ENCODE results near the gene TMPRSS2.

DNA sequence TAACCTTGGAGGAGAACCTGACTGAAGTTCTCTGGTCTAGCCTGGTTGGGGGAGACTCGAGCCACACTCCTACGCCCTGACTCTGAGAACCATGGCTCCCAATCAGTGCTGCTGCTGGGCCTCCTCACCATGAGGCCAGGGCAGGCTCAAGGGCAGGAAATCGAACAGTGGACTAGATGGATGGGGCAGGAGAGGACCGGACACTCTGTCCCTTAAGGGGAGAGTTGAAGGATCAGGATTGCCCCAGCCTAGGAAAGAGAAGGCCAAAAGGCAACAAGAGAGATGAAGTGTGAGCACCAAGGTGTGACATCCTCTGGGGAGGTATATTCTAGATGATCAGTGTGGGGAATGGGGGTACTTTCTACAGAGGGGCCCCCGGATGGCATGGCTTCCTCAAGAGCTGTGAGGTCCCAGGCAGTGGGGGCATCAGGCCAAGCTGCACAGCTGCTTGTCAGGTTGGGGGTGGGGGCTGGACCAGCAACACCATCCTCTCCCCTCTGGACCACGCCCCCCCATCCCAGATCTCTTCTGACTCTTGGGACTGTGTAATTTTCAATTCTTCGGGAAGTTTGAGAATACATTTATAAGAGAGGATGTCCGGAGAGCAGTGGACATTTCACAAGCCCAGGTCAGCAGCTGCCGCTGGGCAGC is 47.9 kb downstream of the TMPRSS2 start:
- TF ChIP-seq ZNF565 (CRISPR knock-in tag; conservative IDR thresholded peaks at IDR 0.05; ENCODE audit: low read depth) (no peak), ZC3H10 (CRISPR knock-in tag; IDR thresholded peaks at IDR 0.05) (no peak), ZFP30 (CRISPR knock-in tag; IDR thresholded peaks at IDR 0.05) (no peak)
- TF ChIP-seq, protein P1, sequence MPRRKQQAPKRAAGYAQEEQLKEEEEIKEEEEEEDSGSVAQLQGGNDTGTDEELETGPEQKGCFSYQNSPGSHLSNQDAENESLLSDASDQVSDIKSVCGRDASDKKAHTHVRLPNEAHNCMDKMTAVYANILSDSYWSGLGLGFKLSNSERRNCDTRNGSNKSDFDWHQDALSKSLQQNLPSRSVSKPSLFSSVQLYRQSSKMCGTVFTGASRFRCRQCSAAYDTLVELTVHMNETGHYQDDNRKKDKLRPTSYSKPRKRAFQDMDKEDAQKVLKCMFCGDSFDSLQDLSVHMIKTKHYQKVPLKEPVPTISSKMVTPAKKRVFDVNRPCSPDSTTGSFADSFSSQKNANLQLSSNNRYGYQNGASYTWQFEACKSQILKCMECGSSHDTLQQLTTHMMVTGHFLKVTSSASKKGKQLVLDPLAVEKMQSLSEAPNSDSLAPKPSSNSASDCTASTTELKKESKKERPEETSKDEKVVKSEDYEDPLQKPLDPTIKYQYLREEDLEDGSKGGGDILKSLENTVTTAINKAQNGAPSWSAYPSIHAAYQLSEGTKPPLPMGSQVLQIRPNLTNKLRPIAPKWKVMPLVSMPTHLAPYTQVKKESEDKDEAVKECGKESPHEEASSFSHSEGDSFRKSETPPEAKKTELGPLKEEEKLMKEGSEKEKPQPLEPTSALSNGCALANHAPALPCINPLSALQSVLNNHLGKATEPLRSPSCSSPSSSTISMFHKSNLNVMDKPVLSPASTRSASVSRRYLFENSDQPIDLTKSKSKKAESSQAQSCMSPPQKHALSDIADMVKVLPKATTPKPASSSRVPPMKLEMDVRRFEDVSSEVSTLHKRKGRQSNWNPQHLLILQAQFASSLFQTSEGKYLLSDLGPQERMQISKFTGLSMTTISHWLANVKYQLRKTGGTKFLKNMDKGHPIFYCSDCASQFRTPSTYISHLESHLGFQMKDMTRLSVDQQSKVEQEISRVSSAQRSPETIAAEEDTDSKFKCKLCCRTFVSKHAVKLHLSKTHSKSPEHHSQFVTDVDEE (CRISPR knock-in tag; IDR thresholded peaks at IDR 0.05): no peak
- TF ChIP-seq, protein P2, sequence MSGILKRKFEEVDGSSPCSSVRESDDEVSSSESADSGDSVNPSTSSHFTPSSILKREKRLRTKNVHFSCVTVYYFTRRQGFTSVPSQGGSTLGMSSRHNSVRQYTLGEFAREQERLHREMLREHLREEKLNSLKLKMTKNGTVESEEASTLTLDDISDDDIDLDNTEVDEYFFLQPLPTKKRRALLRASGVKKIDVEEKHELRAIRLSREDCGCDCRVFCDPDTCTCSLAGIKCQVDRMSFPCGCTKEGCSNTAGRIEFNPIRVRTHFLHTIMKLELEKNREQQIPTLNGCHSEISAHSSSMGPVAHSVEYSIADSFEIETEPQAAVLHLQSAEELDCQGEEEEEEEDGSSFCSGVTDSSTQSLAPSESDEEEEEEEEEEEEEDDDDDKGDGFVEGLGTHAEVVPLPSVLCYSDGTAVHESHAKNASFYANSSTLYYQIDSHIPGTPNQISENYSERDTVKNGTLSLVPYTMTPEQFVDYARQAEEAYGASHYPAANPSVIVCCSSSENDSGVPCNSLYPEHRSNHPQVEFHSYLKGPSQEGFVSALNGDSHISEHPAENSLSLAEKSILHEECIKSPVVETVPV (CRISPR knock-in tag; IDR thresholded peaks at IDR 0.05): no peak
- TF ChIP-seq, protein P3, sequence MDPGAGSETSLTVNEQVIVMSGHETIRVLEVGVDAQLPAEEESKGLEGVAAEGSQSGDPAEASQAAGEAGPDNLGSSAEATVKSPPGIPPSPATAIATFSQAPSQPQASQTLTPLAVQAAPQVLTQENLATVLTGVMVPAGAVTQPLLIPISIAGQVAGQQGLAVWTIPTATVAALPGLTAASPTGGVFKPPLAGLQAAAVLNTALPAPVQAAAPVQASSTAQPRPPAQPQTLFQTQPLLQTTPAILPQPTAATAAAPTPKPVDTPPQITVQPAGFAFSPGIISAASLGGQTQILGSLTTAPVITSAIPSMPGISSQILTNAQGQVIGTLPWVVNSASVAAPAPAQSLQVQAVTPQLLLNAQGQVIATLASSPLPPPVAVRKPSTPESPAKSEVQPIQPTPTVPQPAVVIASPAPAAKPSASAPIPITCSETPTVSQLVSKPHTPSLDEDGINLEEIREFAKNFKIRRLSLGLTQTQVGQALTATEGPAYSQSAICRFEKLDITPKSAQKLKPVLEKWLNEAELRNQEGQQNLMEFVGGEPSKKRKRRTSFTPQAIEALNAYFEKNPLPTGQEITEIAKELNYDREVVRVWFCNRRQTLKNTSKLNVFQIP (CRISPR knock-in tag; IDR thresholded peaks at IDR 0.05; ENCODE audit: borderline replicate concordance, low read depth): no peak
- TF ChIP-seq, protein P4, sequence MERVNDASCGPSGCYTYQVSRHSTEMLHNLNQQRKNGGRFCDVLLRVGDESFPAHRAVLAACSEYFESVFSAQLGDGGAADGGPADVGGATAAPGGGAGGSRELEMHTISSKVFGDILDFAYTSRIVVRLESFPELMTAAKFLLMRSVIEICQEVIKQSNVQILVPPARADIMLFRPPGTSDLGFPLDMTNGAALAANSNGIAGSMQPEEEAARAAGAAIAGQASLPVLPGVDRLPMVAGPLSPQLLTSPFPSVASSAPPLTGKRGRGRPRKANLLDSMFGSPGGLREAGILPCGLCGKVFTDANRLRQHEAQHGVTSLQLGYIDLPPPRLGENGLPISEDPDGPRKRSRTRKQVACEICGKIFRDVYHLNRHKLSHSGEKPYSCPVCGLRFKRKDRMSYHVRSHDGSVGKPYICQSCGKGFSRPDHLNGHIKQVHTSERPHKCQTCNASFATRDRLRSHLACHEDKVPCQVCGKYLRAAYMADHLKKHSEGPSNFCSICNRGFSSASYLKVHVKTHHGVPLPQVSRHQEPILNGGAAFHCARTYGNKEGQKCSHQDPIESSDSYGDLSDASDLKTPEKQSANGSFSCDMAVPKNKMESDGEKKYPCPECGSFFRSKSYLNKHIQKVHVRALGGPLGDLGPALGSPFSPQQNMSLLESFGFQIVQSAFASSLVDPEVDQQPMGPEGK (CRISPR knock-in tag; IDR thresholded peaks at IDR 0.05; ENCODE audit: borderline replicate concordance): no peak

Data from SK-N-SH treated with all-trans-retinoic acid at 6 μM for 48 hours (cell line).